ENCODE results near the gene COL24A1. TPM values are rescaled to one million over a fixed set of nuclear protein-coding genes. Genes with fewer than 3 reads are reported as not detected.

Gene COL24A1
- total RNA-seq, 1 donor from 2014 or later: 2.7 TPM

DNA sequence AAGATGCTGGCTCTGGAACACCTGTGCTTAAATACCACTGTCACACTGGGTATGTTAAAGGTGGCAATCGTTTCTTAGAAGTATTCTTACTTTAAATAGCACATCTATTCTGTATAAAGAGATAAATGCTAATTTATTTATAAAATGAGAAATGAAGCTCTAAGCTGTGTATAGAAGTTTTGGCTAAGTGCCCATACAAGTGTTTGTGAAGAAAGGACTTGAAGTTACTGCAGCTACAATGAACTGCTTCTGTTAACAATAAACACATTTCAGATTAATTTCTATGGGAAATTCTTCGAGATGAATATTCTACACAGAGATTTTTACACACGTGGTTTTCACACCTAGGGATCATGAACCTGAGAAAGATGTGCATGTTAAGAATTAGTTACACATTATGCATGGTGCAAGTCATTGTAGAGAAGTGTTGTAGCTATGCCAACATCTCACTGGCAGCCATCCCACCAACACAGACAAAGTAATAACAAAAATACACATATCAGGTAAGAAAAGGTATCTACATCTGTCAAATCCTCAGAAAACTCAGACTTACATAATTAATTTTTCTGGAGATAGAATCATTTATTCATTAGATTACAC is 16.2 kb downstream of the COL24A1 start:
- peaks cover 34% of the 10 kb centered on the region for H3K27me3 Mint-ChIP-seq (ENCODE audit: low read depth)
- H3K4me3 Mint-ChIP-seq: no peak overlapping the region
- TF ChIP-seq, protein P1, sequence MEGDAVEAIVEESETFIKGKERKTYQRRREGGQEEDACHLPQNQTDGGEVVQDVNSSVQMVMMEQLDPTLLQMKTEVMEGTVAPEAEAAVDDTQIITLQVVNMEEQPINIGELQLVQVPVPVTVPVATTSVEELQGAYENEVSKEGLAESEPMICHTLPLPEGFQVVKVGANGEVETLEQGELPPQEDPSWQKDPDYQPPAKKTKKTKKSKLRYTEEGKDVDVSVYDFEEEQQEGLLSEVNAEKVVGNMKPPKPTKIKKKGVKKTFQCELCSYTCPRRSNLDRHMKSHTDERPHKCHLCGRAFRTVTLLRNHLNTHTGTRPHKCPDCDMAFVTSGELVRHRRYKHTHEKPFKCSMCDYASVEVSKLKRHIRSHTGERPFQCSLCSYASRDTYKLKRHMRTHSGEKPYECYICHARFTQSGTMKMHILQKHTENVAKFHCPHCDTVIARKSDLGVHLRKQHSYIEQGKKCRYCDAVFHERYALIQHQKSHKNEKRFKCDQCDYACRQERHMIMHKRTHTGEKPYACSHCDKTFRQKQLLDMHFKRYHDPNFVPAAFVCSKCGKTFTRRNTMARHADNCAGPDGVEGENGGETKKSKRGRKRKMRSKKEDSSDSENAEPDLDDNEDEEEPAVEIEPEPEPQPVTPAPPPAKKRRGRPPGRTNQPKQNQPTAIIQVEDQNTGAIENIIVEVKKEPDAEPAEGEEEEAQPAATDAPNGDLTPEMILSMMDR (IDR thresholded peaks at IDR 0.05; ENCODE audit: unreplicated experiment): no peak
- H3K4me1 Mint-ChIP-seq: no peaks in the 10 kb centered on the region
- H3K36me3 Mint-ChIP-seq: no peaks in the 10 kb centered on the region
- DNase-seq (ENCODE audit: low spot score in 2 of 2, unreplicated experiment in 2 of 2): no peak
- H3K27ac Mint-ChIP-seq: no peak overlapping the region
- no peaks in the 10 kb centered on the region for H3K9me3 Mint-ChIP-seq

DNA sequence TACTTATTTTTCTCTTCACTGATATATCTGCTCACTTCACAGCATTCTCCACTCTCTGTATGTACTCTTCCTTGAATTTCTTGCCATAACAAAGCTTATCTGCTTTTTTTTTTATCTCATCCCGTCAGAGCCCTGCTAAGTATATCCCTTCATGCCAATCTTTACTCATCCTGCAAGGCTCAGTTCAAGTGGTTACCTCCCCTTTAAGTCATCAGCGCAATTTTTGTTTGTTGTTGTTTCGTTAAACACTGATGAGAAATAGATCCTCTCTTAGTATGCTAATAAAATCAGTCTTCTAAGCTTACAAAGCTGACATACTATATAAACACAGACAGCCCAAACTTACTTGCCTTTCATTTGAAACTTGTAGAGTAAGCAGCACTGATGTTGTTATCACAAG is 17.8 kb downstream of the COL24A1 start:
- H3K4me1 Mint-ChIP-seq: no peaks in the 10 kb centered on the region
- no peaks in the 10 kb centered on the region for H3K9me3 Mint-ChIP-seq
- no peaks in the 10 kb centered on the region for H3K36me3 Mint-ChIP-seq
- TF ChIP-seq, protein P1 (IDR thresholded peaks at IDR 0.05; ENCODE audit: unreplicated experiment): no peak
- H3K27me3 Mint-ChIP-seq (ENCODE audit: low read depth): peaks cover 34% of the 10 kb centered on the region
- H3K4me3 Mint-ChIP-seq: no peak overlapping the region
- no peak for DNase-seq (ENCODE audit: low spot score in 2 of 2, unreplicated experiment in 2 of 2)
- H3K27ac Mint-ChIP-seq: no peak overlapping the region

DNA sequence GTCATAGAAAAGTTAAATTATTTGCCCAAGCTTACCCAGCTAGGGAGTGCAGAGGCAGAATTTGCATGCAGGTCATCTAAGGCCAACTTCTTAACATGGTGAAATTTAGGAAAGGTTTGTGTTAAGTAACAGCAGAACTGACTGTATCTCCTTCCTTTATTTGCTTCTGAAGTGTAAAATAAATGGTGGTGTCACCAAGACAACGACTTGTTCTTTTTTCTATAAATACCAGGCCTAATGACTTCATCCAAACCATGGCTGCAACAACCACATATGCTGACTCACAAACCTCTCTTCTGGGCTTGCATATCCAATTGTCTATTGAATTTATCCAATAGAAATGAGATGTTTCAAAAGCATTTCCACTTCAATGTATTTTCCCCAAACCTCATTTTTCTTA is 19.1 kb downstream of the COL24A1 start:
- TF ChIP-seq, protein P1 (IDR thresholded peaks at IDR 0.05; ENCODE audit: unreplicated experiment): no peak
- no peaks in the 10 kb centered on the region for H3K36me3 Mint-ChIP-seq
- no peaks in the 10 kb centered on the region for H3K4me1 Mint-ChIP-seq
- no peak overlapping the region for H3K27ac Mint-ChIP-seq
- DNase-seq (ENCODE audit: low spot score in 2 of 2, unreplicated experiment in 2 of 2): no peak
- H3K9me3 Mint-ChIP-seq: no peaks in the 10 kb centered on the region
- H3K27me3 Mint-ChIP-seq (ENCODE audit: low read depth): peaks cover 31% of the 10 kb centered on the region
- no peak overlapping the region for H3K4me3 Mint-ChIP-seq

DNA sequence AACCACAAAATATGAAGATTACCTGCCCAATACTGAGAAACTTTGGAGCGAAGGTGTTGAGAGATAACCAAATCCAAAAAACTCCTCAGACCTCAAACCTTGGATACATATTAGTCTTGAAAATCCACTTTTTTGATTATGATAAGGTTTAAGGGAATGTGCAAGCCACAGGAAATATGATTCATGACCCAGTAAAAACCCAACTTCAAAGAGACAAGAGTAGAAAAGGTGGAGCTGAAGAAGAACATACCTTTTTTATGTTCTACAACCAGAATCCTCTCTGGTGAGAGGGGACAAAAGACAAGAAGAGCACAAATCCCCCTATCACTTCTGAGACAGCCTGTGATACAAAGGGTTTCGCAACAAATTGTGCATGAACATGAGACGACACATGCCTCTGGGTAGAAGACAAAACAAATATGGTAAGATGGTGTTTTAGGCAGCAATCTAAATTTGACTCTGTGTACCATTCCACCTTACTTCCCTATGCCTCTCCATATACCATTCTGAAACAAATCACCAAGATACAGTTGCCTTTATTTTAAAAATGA is 37.3 kb downstream of the COL24A1 start:
- TF ChIP-seq, protein P1 (IDR thresholded peaks at IDR 0.05; ENCODE audit: unreplicated experiment): no peak
- H3K36me3 Mint-ChIP-seq: no peaks in the 10 kb centered on the region
- H3K27ac Mint-ChIP-seq: no peak overlapping the region
- H3K9me3 Mint-ChIP-seq: peaks cover 6% of the 10 kb centered on the region
- peaks cover 7% of the 10 kb centered on the region for H3K4me1 Mint-ChIP-seq
- peaks cover 11% of the 10 kb centered on the region for H3K27me3 Mint-ChIP-seq (ENCODE audit: low read depth)
- no peak overlapping the region for H3K4me3 Mint-ChIP-seq
- no peak for DNase-seq (ENCODE audit: low spot score in 2 of 2, unreplicated experiment in 2 of 2)

DNA sequence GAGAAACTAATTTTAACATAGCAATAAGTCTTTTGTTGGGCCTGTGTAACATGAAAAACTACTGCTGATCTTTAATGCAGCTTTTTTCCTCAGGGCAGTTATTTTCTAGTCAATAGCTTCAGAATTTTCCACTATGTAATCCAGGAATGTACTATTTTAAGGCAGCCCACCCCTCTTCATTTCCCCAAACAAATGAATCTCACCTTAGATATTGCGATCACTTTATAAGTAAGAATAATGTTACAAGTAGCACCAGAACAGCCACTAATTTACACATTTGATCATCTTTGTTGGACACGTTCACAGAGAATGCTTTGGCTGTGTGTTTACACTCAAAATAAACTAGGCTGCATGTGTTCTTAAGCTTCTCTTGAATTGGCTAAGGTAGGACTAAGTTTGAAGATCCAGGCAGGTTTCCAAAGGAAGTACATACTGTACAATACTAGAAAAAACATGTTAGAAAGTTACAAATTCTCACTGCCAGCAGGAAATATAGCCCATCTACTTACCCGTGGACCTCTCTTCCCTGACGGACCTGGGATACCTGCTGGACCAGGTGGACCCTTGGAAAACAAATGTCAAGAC is 41.7 kb downstream of the COL24A1 start:
- no peak for DNase-seq (ENCODE audit: low spot score in 2 of 2, unreplicated experiment in 2 of 2)
- H3K4me1 Mint-ChIP-seq: peaks cover 7% of the 10 kb centered on the region
- no peak overlapping the region for H3K27ac Mint-ChIP-seq
- peaks cover 1% of the 10 kb centered on the region for H3K27me3 Mint-ChIP-seq (ENCODE audit: low read depth)
- no peak overlapping the region for H3K4me3 Mint-ChIP-seq
- H3K9me3 Mint-ChIP-seq: peaks cover 6% of the 10 kb centered on the region
- TF ChIP-seq, protein P1 (IDR thresholded peaks at IDR 0.05; ENCODE audit: unreplicated experiment): no peak
- no peaks in the 10 kb centered on the region for H3K36me3 Mint-ChIP-seq

Measured in mesothelial cell of epicardium (in vitro differentiated cells).